GM18511 (cell line): ENCODE data around the gene MAP3K4.

Source experiments
- ATAC-seq: cut with Tn5 transposase; IDR thresholded peaks from one replicate; pipeline ENCODE4 v1.9.1; 2021; ENCODE audit warnings: mild to moderate bottlenecking, moderate library complexity; ENCODE audit not compliant: unreplicated experiment

MAP3K4 gene

DNA sequence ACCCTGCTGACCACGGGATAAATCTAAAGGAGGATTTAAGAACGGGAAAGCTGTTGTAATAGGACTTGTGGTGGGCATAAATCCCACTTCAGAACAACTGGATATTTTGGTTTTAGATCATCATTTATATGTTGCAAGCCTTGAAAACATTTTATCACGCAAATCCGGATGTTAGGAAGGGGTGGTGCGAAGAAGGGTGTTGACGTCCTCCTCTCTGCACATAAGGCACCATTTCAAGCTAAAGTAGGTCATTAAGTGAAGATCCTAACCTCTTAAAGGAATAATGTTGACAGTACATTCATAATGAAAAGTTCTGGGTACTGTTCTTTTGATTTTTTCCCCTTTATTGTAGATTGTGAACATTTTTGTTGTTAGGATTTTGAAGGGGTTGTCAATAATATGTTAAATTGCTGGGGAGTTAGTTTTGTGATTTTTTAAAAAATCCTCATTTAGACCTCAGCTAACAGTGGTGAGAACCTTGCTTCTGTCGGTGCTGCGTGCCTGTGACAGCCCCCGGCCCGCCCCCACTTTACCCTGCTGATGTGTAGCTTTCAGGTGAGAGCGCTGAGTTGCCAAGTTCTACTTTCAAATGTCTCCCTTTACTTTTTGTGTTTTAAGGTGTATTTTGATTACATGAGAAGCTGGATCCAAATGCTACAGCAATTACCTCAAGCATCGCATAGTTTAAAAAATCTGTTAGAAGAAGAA, 88.8 kb downstream of the MAP3K4 start:
- no peak for ATAC-seq

DNA sequence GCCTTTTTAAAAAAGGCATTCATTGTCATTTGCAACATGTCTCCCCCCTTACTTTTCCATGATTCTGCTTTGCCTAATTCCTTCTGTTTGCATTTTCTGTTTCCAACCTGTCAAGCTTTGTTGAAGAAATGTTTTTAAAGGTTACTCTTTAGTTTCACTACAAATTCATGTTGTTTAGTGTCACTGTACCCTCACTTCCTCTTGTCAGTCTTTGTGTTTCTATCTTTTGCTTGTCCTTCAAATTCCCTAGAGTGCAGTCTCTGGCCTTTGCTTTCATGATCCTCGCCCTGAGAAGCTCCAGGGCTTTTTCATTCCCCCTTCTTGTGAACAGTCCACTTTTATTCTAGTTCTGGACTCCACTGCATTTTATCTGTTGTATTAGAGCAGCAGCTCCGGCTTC, 90.6 kb downstream of the MAP3K4 start:
- ATAC-seq, result no peak

DNA sequence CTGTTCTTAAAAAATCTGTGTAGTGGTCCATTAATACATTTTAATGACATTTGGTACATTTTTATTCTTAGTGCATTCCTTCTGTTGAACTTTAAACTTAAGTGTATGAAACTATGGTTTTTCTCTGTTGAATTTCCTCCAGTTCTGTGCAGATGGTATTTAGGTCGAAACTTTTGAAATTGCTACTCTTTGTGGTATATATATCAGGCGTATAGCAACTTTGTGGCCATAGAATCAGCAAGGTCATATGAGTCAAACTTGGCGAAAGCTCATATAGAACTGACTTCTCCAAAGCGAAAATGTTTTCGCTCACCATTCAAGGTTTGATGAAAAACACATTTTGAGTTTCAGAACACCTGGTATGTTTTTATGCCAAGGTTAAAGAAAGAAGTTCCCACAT, 93.7 kb downstream of the MAP3K4 start:
- no peak for ATAC-seq

DNA sequence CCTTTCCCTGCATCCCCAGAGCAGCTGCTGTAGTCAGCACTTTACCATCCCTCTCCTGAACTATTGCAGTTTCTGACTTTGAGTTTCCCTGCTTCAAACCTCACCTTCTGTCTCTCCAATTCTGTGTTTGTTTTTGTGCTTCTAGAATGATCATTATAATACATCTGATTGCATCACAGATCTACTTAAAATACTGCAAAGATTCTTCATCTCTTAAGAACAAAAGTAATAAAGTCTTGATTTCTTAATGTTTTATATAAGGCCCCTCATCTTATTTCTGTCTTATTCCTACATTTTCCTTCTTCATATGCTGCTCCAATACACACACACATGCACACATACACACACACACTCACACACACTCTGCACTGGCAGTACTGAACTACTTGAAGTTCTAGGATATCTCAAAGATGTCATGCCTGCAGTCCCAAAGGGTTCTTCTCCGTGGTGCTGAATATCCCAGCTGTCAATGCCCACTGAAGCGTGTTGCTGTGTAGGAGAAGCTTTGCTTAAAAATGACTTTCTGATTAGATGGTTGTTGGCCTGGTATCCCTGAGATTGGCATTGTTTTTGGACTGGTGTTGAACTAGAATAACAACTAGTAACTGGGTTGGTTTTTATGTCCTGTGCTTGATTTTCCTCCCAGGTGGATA, 97.2 kb downstream of the MAP3K4 start:
- no peak for ATAC-seq

DNA sequence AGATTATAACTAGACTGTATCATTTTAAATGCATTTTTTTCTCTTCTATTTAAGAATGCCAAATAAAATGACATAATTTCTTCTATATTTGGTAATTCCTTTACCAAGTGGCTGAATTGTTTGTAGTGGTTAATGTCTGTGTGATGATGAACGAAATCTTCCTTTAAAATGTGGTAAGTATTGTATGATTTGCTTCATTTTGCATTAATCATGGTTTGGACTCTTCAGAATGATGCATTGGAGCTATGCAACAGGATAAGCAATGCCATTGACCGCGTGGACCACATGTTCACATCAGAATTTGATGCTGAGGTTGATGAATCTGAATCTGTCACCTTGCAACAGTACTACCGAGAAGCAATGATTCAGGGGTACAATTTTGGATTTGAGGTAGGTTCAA, 99.6 kb downstream of the MAP3K4 start:
- no peak for ATAC-seq

DNA sequence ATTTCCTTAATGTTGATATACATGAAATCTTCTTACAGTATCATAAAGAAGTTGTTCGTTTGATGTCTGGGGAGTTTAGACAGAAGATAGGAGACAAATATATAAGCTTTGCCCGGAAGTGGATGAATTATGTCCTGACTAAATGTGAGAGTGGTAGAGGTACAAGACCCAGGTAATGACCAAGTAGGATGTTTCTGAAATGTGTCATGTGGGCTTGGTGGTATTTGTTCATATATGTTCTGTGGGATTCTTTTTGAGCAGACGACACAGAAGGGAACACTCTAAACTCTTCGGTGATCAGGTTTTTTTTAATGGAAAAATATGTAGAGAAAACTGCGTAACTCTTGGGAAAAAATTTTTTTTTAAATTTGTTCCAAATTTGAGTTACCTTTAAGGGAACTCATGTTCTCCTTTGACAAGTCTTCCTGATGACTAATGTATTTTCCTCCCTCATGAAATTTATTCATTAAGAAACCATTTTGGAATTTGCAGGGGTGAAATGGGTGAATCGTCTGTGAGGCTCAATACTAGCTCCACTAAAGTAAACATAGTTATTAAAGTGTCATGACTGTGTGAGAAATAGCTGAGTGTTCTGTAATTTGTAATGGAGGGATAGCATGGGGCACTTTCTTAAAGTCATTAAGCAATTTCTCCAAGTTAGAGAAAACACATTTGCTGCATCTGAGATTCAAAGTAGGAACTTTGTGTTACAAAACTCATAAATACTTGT, 100.6 kb downstream of the MAP3K4 start:
- ATAC-seq, result no peak

DNA sequence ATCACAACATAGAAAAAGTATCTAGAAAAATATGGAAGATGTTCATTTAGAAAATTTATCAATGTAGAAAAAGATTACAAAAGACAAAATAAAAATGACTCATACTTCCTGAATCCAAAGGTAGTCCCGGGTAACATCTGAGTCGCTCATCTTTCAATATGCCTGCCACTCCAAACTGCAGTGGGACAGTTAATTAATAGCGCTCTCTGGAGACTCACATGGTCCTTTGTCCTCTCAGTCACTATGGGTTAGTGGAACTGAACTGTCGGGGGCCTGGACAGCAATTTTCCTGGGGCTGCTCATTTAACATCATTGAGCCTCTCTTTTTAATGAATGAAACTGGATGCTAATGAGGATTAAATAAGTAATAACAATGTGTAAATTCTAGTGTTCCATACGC, 103.4 kb downstream of the MAP3K4 start:
- no peak for ATAC-seq

DNA sequence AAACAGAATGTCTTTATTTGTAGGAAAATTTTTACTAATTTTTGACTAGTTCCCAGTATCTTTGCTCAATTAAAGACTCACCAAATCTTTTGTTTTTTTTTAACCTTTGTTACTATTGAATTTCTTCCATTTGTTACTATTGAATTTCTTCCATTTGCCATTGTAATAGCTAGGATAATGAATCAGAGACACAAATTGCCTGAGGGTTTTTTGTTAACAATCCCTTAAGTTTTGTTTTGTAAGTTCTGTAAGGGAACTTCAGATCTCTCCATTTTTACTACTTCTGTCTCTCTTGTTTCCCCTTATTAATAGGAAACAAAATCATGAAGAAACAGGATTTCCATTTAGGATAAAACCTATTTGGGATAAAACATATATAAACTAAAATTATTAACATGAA, 104.3 kb downstream of the MAP3K4 start:
- no peak for ATAC-seq

DNA sequence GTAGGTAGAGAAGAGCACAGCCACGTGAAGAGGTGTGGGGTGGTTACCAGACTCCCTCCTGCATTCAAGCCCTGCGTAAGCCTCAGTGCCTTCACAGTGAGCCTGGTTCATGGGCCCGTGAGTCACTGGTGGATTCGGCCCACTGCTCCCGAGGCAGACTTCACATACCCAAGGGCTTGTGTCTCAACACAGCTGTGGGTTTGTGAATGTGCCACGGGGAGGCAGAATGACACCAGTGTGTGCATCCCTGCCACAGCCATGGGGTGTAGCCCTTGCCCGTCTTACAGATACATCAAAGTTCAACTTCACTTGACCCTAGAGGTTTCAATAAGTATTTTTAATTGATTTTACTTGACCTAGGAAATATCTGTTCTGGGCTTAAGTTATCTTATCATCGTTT, 108.5 kb downstream of the MAP3K4 start:
- no peak for ATAC-seq

DNA sequence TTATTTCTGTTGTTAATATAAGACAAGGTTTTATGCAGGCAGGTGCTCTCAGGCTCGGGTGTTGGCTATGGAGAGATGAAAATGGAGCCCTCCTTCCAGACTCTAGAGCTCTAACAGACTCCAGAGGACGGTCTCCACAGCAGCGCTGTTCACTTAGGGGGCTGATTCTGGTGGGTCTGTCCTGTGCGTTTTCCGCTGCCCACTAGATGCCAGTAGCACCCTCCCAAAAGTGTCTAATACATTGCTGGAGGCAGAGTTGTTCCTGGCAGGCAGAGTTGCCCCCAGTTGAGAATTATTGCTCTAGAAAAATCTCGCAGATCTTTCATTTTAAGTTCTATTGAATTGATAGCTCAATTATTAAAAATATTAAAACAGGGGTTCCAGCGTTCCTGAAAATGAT, 109.9 kb downstream of the MAP3K4 start:
- ATAC-seq, result no peak

DNA sequence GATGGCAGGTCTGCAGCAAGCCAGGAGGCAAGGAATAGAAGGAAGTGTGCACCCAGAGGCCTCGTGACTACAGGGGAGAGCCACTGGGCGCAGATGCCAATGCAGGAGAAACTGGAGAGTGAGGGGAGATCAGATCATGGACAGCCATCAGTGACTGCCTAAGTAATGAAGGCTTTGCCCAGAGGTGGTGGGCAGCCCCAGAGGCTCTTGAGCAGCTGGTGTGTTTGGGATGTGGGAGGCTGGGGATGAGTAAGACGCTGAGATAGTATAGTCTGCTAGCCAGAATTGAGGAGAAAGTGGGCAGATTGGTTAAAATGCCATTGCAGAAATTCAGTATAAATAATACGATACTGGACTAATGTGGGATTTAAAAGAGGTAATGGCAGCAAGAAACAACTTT, 111.9 kb downstream of the MAP3K4 start:
- no peak for ATAC-seq

DNA sequence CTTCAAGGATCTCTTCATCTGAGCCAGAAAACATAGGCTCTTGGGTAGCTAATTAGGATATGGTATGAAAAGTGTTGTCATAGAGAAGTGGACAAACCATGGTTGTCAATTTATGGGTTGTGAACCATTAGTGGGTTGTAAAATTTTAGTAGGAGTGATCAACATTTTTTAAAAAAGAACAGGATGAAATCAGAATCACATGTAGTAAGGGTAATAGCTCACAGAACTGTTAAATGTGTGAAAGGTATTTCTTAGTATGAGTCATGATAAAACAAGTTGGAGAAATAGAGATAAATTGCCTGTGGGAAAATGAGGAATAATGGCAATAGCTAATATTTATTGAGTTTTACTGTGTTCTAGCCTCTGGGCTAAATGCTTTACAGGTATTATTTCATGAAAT, 113.4 kb downstream of the MAP3K4 start:
- no peak for ATAC-seq

DNA sequence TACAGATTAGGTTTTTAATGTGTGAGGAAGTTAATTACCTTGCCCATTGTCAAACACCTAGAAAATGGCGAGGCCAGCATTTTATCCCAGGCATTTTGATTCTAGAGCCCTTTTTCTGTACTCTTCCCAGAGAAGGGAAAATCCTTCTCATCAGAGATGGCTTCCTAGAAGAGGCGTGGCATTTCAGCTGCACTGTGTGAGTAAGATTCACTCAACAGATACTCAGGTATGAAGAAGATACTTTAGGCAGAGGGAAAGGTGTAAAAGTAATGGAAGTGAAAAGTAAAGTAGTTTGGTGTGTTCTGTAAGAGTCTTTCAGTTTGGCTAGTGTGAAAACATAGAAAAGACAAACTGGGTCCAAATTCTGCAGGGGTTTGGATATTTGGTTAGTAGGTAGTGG, 113.8 kb downstream of the MAP3K4 start:
- ATAC-seq, result no peak

DNA sequence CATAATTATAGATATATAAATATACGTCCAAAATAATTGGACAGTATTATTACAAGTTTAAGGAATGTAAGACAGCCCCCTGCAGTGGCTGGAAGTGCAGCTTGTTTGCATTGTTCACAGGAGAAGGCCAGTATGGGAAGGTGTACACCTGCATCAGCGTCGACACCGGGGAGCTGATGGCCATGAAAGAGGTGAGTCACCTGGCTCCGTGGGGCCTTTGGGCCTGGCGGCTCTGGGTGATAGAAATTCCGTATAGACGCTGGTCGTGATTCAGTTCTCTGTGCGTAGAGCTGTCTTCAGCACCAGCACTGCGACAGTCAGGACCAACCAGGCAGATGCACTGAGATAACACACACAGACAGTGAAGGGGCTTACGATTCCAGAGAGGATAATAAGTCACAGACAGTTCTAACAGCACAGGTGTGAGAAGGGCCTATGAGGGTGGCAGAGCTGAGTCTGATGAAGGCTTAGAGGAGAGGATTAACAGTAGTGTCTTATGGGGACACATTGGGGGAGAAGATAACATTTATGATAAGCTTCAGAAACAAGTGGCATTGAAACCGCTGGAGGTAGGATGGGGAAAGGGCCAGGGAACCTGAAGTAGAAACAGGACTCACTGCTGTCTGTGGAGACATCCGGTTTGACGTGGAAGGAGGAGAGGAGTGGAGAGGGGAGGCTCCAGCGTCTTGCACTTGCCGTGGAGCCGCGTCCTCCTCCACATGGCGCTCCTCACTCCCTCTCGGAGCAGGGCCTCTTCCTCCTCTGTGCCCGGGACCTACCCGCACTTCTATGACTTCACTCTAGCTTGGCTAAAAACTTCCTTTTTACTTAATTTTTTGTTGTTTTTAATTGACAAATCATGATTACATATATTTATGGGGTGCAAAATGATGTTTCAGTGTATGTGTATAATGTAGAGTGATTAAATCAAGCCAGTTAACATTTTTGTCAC, 116.5 kb downstream of the MAP3K4 start:
- no peak for ATAC-seq

DNA sequence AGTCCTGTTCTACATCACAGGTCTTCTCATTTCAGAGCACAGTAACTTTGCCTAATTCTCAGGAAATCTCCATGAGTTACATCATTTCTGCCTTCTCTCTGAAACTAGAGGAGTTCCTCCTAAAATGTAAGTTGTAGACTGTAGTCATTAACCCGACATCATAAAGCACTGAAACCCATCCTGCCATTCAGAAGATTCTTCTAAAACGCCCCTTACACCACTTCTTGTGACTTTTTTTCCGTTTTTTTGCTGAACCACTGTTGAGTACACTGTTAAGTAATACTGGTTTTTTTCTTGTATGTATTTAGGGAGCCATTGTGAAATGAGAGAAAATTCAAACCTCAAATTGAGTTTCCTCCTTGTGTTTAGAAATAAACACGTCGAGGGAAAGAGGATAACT, 117.3 kb downstream of the MAP3K4 start:
- no peak for ATAC-seq

DNA sequence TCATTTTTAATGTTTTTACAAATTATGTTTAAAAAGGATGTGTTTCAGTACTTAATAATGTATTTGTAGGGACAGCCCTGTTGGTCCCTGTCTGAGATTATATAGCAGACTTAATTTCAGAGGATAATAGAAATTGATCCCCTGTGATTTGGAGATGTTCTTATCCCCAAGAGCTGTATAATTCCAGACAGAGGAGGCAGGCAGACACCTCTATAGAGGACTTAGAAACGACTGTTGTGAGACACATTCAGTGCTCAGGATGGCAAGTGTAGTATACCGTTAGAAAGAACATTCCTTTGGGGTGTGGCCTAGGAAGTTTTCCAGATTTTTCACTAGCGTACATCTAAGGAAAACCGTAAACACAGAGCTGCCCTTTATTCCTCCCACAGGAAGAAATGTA, 117.8 kb downstream of the MAP3K4 start:
- ATAC-seq, result no peak

DNA sequence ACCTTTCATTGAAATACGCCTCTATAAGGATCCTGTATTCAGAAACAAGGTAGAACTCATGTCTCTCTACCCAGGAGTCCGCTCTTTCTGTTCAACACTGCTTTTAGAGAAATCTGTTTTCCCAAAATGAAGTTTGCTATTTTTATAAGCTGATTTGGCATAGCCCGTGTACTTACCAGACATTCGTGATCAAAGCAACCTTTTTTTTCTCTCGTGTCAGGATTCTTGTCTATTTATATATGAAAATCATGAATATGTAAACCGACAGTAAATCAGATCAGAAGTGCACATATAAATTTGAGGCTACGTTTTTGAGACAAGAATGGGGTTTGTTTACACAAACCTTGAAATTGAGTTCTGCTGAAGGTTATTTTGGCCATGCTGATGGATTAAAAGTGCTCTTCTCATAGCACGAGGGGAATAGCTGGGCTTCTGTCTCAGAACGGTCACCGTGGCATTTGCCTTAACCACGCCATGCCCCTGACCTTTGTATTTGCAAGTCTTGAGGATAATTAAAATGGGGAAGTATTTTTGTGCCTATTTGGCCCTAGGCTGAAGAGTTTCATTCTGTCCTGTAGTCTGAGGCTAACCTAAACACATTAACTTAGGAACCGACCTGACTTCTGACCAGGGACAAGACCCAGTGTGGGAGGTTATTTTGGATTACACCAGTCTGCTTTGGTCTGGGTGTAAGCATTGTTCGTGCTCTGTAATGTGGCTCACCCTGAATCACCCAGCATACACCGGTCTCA, 118.6 kb downstream of the MAP3K4 start:
- ATAC-seq, result no peak

DNA sequence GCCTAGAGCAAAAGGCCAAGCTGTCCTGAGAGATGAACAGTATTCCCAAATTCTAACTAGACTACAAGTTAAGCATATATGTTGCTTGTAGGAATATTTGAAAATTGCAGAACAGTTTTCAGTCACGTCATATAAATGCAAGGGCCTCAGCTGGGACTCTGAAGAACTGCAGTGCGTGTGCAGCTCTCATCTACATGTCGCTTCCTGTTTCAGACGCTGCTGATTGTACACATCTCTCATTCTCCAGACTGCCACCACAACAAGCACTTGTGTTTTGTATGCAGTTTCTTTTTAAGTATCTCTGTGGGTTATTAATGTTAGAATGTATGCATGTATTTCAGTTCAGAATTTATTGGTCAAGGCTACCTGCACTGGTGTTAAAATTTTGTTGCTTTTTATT, 119.7 kb downstream of the MAP3K4 start:
- no peak for ATAC-seq

DNA sequence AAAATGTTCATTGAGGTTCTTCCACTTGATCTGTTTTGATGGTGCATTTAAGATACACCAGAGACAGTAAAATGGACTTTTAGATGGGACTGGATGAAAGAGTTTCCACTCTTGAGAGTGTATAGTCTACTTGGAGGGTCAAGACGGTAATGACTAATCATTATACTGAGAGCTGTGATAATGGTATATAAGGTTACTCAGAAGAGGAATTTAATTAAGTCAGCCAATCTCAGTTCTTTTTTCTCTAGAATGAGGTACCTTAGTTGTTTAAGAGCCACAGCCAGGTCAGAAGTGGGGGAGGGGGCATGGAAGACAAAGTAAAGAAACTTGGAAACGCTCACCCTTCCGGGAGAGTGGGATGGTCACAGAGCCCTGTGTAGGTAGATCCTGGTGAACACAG, 123.9 kb downstream of the MAP3K4 start:
- no peak for ATAC-seq

DNA sequence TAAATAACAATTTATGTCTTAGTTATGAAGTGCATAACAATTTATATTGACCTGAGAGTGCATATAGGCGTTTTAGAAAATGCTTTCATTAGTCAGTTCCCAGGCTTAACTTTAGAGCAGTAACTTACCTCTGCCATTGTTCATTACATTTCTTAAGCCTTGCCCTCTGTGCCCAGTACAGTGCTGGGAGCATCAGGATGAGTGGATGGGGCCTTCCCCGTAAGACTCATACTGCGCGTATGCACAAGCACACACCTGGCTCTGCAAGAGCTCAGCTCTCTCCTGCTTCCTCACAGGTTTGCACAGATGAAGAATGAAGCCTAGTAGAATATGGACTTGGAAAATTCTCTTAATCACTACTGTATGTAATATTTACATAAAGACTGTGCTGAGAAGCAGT, 125.0 kb downstream of the MAP3K4 start:
- ATAC-seq, result no peak
